Astrocyte (in vitro differentiated cells and primary cell): ENCODE data around the gene PLEKHA7.

Experiments
- EZH2 ChIP-seq: IDR thresholded peaks from 2 replicates; pipeline ENCODE4 v1.6.1; 2012; ENCODE audit warnings: mild to moderate bottlenecking, low read length, inconsistent platforms; ENCODE audit not compliant: insufficient read depth
- TF ChIP-seq, protein P1 (sequence below): IDR thresholded peaks from 2 replicates; pipeline ENCODE4 v1.5.1; 2011; ENCODE audit warnings: low read depth, mild to moderate bottlenecking, inconsistent platforms, low read length, moderate library complexity; ENCODE audit not compliant: insufficient read depth

GRCh38 chr11:16781936-16782919 lies 232.0 kb downstream of the PLEKHA7 start:
- TF ChIP-seq EZH2: no peak
- TF ChIP-seq, protein P1, sequence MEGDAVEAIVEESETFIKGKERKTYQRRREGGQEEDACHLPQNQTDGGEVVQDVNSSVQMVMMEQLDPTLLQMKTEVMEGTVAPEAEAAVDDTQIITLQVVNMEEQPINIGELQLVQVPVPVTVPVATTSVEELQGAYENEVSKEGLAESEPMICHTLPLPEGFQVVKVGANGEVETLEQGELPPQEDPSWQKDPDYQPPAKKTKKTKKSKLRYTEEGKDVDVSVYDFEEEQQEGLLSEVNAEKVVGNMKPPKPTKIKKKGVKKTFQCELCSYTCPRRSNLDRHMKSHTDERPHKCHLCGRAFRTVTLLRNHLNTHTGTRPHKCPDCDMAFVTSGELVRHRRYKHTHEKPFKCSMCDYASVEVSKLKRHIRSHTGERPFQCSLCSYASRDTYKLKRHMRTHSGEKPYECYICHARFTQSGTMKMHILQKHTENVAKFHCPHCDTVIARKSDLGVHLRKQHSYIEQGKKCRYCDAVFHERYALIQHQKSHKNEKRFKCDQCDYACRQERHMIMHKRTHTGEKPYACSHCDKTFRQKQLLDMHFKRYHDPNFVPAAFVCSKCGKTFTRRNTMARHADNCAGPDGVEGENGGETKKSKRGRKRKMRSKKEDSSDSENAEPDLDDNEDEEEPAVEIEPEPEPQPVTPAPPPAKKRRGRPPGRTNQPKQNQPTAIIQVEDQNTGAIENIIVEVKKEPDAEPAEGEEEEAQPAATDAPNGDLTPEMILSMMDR: no peak
